AG09309 (cell line): Measurements from ENCODE around the gene ANAPC7.
"Not testable (repeated sequence)": the region's sequence is repeated elsewhere in the genome, so short reads cannot be mapped to it uniquely, and the experiment has no call there.

ENCODE experiments used
- DNase-seq: peaks from one replicate; pipeline ENCODE4 v3.0.0-alpha.2; 2010; ENCODE audit warnings: low read depth
- H3K4me3 ChIP-seq: 2 replicates; pipeline ENCODE4 v1.5.1; 2011; ENCODE audit warnings: mild to moderate bottlenecking, low read depth, low read length, moderate library complexity; ENCODE audit not compliant: control insufficient read depth
- CTCF ChIP-seq: IDR thresholded peaks from 2 replicates; pipeline ENCODE4 v1.5.1; 2011; ENCODE audit warnings: mild to moderate bottlenecking, low read depth, low read length, inconsistent platforms; ENCODE audit not compliant: insufficient read depth, control insufficient read depth; ENCODE audit errors: missing control alignments

ANAPC7 gene

GRCh38 chr12:110382683-110383082 lies 20.8 kb downstream of the ANAPC7 start:
- no peak for DNase-seq
- no peak for TF ChIP-seq CTCF
- H3K4me3 ChIP-seq: no peak overlapping the region

DNA sequence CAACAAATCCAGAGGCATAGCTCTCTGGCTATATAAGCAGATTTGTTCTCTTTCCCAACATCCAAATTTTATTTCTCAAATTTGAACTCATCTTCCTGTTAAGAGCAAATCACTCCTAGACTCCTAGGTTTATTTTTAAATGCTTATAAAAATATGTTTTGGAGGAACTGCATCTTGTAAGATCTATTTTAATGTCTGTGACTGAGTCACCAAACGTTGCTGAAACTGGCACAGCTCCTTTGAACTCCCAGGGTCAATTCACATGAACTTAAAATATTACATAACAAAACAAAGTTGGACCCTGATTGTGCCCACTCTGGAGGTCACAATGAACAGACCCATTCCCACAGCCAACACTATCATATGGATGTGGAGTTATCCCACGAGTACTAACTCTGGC lies 23.9 kb downstream of the ANAPC7 start:
- no peak for TF ChIP-seq CTCF
- no peak for DNase-seq
- no peak overlapping the region for H3K4me3 ChIP-seq

DNA sequence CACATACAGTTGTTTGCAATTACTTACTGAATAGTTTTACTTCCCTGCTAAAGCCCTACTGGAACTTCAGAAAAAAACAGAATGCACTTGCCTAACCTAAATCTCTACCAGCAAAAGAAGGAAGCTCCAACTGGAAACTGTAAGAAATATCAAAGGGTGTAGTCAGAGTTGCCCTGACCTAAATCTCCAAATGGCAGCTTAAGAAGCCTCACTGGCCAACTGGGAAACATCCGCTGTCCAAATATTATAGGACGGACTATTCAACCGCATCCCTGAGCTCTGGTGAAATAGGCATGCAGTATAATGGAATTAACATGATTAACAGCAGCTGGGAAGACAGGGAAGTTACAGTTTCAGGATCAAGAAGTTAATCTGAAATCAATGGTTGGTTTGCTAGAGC lies 24.3 kb downstream of the ANAPC7 start:
- DNase-seq: peak; percentile 81
- TF ChIP-seq CTCF: no peak
- H3K4me3 ChIP-seq: no peak overlapping the region

DNA sequence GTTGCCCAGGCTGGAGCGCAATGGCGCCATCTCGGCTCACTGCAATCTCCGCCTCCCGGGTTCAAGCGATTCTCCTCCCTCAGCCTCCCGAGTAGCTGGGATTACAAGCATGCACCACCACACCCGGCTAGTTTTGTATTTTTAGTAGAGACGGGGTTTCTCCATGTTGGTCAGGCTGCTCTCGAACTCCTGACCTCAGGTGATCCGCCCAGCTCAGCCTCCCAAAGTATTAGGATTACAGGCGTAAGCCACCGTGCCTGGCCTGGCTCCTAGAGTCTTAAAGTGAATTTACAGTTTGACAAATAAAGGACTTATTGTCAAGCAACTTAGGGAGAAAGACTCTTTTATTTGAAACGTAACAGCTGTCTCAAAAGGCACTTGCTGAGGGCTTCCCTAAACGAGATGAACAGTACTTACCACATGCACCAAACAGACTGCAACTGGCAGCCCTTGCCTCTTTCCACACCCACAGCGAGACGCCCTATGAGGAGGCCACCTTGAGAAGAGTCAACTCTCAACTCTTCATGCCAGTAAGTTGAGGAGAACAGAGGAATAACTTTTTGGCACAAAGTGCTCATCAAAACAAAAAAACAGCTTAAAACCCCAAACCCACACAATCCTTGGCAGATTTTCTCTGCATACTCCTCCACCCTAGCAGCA lies 25.2 kb downstream of the ANAPC7 start:
- not testable (repeated sequence) for H3K4me3 ChIP-seq, DNase-seq

- no peak for DNase-seq
- no peak for TF ChIP-seq CTCF
- H3K4me3 ChIP-seq: no peak overlapping the region
Measured at GRCh38 chr12:110373962-110374611, 29.4 kb downstream of the ANAPC7 start.

DNA sequence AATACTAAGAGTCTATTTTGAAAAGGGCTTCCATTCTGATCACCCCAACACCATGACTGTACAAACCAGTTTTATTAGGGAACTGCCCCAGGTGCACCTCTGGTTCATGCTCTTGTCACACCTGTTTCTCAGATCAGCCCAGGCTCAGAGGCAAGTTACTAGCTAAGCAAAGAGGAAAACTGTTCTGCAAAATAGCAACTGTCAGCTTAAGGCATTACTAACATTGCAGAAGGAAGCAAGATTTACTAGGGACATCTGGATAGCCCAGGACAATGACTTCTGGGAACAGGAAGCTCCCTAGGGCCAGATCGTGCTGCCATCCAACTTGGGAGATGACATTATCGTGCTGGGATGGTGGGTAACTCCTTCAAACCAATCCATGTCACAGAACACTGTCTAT lies 30.1 kb downstream of the ANAPC7 start:
- H3K4me3 ChIP-seq: no peak overlapping the region
- no peak for DNase-seq
- no peak for TF ChIP-seq CTCF

- TF ChIP-seq CTCF: no peak
- DNase-seq: no peak
- no peak overlapping the region for H3K4me3 ChIP-seq
Measured at GRCh38 chr12:110373025-110373424, 30.5 kb downstream of the ANAPC7 start.
